Activated T-cell treated with anti-CD3 and anti-CD28 coated beads for 48 hours (primary cell): ENCODE results near the gene VPS26A.

ENCODE experiments used
- DNase-seq: peaks from one replicate; pipeline ENCODE4 v3.0.0-alpha.2; 2020; ENCODE audit warnings: low read depth

VPS26A gene

DNA sequence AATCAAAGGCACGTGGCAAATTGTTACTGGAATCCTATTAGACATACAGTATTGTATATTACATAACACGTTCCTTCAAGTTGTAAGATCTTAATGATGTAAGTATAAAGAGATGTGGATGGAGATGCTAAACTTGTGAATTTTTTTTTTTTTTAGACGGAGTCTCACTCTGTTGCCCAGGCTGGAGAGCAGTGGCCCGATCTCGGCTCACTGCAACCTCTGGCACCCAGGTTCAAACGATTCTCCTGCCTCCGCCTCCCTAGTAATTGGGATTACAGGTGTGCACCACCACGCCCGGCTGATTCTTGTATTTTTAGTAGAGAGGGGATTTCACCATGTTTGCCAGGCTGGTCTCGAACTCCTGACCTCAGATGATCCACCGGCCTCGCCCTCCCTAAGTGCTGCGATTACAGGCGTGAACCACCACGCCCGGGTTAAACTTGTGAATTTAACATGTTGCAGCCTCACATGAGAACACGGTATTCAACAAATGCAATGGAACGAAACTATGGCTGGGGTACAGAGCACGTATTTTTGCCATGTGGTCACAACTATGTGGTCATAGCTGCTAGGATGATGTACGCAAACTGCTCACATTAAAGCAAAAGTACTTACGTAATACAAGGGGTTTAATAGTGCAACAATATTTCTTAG lies 55.2 kb downstream of the VPS26A start:
- peak; percentile 6 for DNase-seq

- DNase-seq: peak; percentile 77
Measured at GRCh38 chr10:69179743-69180524, 56.0 kb downstream of the VPS26A start, which contains the start of gene SUPV3L1. Gene SUPV3L1 (plus strand): TSS chr10:69180234. CDS start chr10:69180292, 58 bp downstream.

DNA sequence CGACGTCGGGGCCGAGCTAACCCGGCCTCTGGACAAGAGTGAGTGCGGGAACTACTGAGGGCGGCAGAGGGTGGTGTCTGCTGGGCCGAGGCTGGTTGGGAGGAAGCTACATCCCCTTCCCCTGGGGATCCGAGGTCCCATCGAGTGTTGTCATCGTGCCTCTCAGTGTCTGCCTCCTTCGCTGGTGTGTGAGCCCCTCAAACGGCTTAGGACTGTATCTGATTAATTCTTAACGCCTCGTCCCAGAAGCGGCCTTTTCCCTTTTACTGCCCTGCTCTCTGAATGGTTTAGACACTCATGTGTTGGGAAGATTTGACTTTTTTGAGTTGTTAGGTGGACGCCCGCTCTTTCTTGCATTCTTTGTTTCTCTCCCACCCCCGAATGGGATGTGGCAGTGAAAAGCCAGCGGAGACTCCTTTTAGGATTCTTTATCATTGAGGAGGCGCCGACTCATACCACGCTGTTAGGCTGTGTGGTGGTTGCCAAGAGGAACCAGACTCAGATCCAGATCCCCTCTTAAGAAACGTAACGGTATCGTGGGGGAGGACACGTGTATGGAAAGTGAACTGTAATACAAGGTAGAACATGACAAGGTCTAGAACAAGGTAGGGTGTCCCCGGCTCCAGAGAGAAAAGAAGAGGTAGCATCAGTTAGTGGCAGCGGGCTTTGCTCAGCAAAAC lies 56.7 kb downstream of the VPS26A start:
- DNase-seq: peak; percentile 27

DNA sequence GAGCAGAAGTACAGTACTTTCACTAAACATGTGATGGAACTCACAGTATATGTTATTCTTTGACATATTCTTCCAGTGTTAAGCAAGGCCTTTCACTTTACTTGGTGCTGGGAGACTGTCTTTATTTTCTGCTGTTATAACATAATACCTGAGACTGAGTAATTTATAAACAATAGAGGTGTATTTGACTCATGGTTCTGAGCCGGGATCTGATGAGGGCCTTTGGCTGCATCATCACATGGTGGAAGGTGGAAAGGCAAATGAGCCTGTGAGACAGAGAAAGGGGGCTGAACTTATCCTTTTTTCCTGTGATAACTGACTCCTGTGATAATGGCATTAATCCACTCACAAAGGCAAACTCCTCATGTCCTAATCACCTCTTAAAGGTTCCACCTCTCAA lies 57.5 kb downstream of the VPS26A start:
- no peak for DNase-seq

DNA sequence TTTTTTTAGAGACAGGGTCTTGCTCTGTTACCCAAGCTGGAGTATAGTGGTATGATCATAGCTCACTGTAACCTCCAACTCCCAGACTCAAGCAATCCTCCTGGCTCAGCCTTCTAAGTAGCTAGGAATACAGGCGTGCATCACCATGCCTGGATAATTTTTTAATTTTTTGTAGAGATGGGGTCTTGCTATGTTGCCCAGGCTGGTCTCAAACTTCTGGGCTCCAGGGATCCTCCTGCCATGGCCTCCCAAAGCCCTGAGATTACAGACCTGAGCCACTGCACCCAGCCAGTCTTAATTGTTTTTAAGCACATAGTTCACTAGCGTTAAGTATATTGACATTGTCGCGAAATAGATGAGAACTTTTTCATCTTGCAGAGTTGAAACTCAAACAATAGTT lies 58.0 kb downstream of the VPS26A start:
- DNase-seq: no peak

- no peak for DNase-seq
Measured at GRCh38 chr10:69186524-69186923, 62.5 kb downstream of the VPS26A start.

GRCh38 chr10:69201045-69201444 lies 77.1 kb downstream of the VPS26A start:
- DNase-seq: no peak

GRCh38 chr10:69202332-69202731 lies 78.4 kb downstream of the VPS26A start:
- no peak for DNase-seq

GRCh38 chr10:69208761-69209160 lies 84.8 kb downstream of the VPS26A start:
- no peak for DNase-seq

DNA sequence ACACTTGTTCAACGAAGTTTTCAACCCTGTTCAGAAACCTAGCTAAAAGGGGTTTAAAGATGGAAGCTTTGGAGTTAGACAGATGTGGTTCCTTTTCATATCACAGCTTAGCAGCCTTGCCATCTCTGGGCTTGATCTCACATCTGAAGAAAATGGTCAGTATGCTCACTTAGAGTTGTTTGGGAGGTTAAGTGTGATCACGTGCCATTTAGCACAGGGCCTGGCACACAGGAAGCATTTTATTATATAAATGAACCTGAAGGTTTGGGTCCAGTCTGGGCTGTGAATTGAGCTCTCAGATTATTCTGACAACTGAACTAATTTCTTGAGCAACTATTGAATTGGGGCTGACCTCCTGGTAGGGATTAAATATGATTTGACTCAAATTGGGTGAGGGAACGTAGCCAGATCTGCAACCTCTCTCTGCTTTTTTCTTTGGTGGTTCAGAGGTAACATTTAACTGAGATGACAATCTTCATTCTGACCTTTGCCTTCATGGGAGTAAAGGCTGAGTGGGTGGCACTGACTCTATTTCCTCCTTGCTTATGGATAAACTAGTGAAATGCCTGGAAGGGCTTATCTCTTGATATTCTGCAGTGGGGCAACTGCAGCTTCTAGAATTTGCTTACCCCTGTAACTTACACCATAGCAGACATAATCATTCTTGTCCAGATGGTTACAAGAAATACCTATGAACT lies 86.0 kb downstream of the VPS26A start:
- DNase-seq: no peak

GRCh38 chr10:69211104-69211503 lies 87.1 kb downstream of the VPS26A start:
- DNase-seq: no peak

DNA sequence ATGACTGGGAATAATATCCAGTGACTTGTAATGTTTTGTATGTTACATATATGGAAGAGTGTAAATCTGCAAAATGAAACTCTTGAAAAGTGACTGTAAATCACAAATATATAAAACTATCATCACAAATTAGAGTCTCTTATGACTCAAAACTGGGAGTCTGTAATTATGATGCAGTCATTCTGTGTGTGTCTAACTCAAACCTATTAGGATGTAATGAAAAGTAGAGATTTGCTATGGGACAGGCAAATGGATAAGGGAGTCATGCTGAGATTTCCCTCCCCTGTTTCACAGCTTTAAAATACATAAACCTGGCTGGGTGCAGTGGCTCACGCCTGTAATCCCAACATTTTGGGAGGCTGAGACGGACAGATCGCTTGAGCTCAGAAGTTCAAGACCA lies 87.5 kb downstream of the VPS26A start:
- no peak for DNase-seq

DNA sequence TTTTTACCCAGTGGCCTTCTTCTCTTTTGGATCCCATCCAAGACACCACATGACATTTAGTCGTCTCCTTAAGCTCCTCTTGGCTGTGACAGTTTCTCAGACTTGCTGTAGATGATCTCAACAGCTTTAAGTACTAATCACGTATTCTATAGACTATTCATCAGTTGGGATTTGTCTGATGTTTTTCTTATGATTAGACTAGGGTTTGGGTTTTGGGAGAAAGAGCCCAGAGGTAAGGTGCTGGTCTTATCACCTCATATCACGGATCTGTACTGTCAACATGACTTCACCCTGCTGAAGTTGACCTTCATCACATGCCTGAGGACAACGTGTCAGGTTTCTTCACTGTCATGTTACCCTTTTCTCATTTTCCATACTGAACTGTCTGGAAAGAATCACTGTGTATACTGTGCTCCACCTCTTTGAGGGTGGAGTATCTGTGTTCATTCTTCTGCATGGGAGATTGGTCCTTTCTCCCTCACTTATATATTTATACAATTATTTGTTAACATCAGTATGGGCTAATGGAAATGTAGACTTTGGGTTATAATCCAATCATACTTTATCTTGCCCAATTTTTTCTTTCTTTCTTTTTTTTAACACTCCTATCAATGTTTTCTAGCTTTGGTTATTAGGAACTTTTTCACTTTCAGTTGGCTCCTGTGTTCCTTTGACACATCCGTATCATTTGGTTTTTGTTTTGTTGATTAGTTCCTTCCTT lies 89.8 kb downstream of the VPS26A start:
- DNase-seq: no peak

GRCh38 chr10:69214666-69215131 lies 90.7 kb downstream of the VPS26A start:
- DNase-seq: no peak

DNA sequence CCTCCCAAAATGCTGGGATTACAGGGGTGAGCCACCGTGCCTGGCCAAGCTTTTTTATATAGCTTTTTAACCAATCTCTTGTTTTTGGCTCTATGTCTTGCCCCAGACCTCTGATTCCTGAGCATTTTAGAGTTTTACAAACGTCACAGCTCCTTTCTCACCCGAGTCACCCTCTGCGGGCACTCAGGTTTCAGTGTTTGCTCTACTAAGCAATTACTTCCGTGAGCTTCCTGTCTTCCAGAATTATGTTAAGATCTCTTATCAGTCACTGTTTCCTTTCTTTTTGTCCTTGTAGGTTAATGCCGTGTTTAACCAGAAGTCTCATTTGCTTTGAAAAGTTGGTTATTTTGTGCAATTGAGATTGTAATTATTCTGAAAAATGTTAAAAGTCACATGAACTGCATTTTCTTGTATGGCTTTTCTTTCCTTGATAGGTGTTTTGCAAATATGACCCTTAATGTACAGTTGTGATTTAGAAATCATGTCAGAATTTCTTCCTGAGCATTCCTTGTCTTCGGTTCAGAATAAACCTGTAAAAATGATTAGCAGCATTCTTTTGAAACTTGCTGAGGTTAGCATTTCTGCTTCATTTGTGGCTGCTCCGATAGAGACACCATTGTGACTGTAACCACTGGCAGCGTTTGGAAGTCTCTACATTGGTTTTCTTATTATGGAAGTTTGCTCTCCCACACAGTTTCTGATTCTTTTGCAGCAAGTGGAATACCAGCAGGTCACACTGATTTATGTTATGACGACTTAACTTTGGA lies 91.6 kb downstream of the VPS26A start:
- no peak for DNase-seq

DNA sequence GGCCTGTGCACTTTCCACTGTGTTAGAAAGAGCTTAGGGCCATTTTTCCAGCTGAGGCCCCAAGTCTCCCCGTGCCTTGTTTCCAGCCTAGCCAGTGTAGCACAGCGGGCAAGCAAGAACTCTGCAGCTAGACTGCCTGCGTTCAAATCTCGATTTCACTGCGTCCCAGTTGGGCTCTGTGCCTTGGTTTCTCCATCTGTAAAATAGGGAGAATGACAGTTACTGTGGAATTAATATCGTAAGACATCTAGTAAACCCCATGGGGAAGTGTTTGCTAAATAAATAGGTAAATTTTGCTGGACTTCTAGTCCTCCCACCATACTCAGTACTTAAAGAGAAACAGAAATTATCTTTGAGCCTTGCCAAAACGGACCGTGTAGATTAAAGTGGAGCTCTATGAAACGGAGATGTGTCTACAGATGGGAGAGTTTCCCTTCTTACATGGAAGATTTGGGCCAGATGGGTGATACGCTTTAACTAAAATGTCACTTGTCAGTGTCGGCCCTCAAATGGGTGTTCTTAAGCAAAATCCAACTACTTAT lies 92.7 kb downstream of the VPS26A start:
- no peak for DNase-seq

GRCh38 chr10:69217119-69217754 lies 93.3 kb downstream of the VPS26A start:
- DNase-seq: no peak

GRCh38 chr10:69218831-69219230 lies 94.9 kb downstream of the VPS26A start:
- DNase-seq: no peak

GRCh38 chr10:69220041-69220451 lies 96.1 kb downstream of the VPS26A start, which contains the start of gene HKDC1:
Gene HKDC1 (plus strand): TSS chr10:69220332. CDS start chr10:69220436, 104 bp downstream.
- no peak for DNase-seq

DNA sequence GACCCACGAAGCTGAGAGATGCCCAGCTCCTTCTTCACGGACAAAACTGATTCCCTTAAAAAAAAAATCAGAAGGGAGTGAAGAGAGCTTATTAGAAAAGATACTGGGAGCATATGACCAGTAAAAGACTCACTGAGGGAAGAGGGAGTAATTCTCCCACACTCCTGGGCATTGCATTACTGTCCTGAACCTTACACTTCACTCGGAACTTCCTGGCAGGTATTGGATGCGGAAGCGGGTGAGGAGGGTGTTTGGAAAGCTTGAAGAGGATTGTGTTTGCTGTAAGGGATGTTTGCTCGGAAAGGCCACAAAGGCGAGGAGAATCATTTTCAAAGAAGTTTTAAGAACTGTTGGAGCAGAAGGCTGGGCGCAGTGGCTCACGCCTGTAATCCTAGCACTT lies 96.5 kb downstream of the VPS26A start:
- DNase-seq: no peak
